GM23248 (cell line): ENCODE results near the gene KCNJ4.

Source experiments
- EZH2 ChIP-seq: fragments of 200-600 bp; sonication (generic); IDR thresholded peaks from 2 replicates; pipeline ENCODE4 v1.6.1; 2018; ENCODE audit warnings: antibody characterized with exemption, mild to moderate bottlenecking; ENCODE audit not compliant: insufficient read depth, poor library complexity, severe bottlenecking
- EZH2phosphoT487 ChIP-seq: fragments of 200-600 bp; sonication (generic); IDR thresholded peaks from 2 replicates; pipeline ENCODE4 v1.6.1; 2018; ENCODE audit warnings: antibody characterized with exemption, moderate library complexity, mild to moderate bottlenecking, low read depth; ENCODE audit not compliant: insufficient read depth

GRCh38 chr22:38401336-38402084, 53.5 kb downstream of the KCNJ4 start:
- no peak for TF ChIP-seq EZH2phosphoT487
- no peak for TF ChIP-seq EZH2
